ENCODE data around the gene ZMYND19. TPM values are rescaled to one million over a fixed set of nuclear protein-coding genes. Genes with fewer than 3 reads are reported as not detected.
A peak's percentile ranks its signal among the peaks of the same experiment; 100 is the strongest.

The ZMYND19 gene
- total RNA-seq, 1 experiment from 2014 or later, result 77.9 TPM

DNA sequence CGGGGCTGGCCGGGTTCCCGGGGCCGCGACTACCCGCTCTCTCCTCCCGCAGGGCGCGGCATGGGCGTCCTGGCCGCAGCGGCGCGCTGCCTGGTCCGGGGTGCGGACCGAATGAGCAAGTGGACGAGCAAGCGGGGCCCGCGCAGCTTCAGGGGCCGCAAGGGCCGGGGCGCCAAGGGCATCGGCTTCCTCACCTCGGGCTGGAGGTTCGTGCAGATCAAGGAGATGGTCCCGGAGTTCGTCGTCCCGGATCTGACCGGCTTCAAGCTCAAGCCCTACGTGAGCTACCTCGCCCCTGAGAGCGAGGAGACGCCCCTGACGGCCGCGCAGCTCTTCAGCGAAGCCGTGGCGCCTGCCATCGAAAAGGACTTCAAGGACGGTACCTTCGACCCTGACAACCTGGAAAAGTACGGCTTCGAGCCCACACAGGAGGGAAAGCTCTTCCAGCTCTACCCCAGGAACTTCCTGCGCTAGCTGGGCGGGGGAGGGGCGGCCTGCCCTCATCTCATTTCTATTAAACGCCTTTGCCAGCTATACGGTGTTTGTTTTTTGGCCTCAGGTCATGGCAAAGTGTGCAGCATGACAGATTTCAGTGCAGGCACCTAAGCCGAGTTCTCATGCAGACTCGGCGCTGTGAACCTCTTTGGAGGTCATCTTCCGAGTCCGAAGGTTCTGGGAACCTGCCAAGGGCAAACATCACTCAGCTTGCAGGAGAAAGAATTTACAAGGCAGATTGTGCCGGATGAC, 38.1 kb downstream of the ZMYND19 start:
- H3K36me3 Mint-ChIP-seq, result peaks cover 35% of the 10 kb centered on the region
- peaks cover 7% of the 10 kb centered on the region for H3K4me1 Mint-ChIP-seq
- POLR2A ChIA-PET, result interaction anchor here (0.6 kb wide), 1 partner anchor 52 kb away, joined by 4 read pairs; no protein-coding TSS in a partner anchor
- H3K4me3 Mint-ChIP-seq, result peak overlapping the region; percentile 87
- peaks cover 3% of the 10 kb centered on the region for H3K9me3 Mint-ChIP-seq
- CTCF ChIA-PET, result interaction anchor here (0.6 to 1.8 kb wide), 18 partner anchors 8 to 470 kb away, joined by 3 to 22 read pairs (median 4); partner anchors contain the start of genes ARRDC1, DPH7, EHMT1 and EXD3
- no peak for TF ChIP-seq NR1H2 (CRISPR knock-in tag; IDR thresholded peaks at IDR 0.05)
- TF ChIP-seq, protein P1, sequence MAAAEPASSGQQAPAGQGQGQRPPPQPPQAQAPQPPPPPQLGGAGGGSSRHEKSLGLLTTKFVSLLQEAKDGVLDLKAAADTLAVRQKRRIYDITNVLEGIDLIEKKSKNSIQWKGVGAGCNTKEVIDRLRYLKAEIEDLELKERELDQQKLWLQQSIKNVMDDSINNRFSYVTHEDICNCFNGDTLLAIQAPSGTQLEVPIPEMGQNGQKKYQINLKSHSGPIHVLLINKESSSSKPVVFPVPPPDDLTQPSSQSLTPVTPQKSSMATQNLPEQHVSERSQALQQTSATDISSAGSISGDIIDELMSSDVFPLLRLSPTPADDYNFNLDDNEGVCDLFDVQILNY (CRISPR knock-in tag; IDR thresholded peaks at IDR 0.05), result peak; percentile 38; the same call in 1 of the 2 replicates
- 0 out of 2 replicates have a peak, but pooled peaks have one; percentile 13 for TF ChIP-seq FOXP1 (CRISPR knock-in tag; IDR thresholded peaks at IDR 0.05; ENCODE audit: borderline replicate concordance)
- TF ChIP-seq, protein P2, sequence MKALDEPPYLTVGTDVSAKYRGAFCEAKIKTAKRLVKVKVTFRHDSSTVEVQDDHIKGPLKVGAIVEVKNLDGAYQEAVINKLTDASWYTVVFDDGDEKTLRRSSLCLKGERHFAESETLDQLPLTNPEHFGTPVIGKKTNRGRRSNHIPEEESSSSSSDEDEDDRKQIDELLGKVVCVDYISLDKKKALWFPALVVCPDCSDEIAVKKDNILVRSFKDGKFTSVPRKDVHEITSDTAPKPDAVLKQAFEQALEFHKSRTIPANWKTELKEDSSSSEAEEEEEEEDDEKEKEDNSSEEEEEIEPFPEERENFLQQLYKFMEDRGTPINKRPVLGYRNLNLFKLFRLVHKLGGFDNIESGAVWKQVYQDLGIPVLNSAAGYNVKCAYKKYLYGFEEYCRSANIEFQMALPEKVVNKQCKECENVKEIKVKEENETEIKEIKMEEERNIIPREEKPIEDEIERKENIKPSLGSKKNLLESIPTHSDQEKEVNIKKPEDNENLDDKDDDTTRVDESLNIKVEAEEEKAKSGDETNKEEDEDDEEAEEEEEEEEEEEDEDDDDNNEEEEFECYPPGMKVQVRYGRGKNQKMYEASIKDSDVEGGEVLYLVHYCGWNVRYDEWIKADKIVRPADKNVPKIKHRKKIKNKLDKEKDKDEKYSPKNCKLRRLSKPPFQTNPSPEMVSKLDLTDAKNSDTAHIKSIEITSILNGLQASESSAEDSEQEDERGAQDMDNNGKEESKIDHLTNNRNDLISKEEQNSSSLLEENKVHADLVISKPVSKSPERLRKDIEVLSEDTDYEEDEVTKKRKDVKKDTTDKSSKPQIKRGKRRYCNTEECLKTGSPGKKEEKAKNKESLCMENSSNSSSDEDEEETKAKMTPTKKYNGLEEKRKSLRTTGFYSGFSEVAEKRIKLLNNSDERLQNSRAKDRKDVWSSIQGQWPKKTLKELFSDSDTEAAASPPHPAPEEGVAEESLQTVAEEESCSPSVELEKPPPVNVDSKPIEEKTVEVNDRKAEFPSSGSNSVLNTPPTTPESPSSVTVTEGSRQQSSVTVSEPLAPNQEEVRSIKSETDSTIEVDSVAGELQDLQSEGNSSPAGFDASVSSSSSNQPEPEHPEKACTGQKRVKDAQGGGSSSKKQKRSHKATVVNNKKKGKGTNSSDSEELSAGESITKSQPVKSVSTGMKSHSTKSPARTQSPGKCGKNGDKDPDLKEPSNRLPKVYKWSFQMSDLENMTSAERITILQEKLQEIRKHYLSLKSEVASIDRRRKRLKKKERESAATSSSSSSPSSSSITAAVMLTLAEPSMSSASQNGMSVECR (CRISPR knock-in tag; IDR thresholded peaks at IDR 0.05; ENCODE audit: borderline replicate concordance), result 0 out of 2 replicates have a peak, but pooled peaks have one; percentile 8
- TF ChIP-seq, protein P3, sequence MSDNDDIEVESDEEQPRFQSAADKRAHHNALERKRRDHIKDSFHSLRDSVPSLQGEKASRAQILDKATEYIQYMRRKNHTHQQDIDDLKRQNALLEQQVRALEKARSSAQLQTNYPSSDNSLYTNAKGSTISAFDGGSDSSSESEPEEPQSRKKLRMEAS (CRISPR knock-in tag; IDR thresholded peaks at IDR 0.05), result no peak
- DNase-seq (ENCODE audit: low spot score) (peak; percentile 40), ATAC-seq (peak; percentile 1; the same call in 1 of the 2 replicates)
- H3K27me3 Mint-ChIP-seq (ENCODE audit: low read depth), result no peaks in the 10 kb centered on the region; the same call in 1 of the 2 replicates
- H3K27ac Mint-ChIP-seq, result peak overlapping the region; percentile 88

DNA sequence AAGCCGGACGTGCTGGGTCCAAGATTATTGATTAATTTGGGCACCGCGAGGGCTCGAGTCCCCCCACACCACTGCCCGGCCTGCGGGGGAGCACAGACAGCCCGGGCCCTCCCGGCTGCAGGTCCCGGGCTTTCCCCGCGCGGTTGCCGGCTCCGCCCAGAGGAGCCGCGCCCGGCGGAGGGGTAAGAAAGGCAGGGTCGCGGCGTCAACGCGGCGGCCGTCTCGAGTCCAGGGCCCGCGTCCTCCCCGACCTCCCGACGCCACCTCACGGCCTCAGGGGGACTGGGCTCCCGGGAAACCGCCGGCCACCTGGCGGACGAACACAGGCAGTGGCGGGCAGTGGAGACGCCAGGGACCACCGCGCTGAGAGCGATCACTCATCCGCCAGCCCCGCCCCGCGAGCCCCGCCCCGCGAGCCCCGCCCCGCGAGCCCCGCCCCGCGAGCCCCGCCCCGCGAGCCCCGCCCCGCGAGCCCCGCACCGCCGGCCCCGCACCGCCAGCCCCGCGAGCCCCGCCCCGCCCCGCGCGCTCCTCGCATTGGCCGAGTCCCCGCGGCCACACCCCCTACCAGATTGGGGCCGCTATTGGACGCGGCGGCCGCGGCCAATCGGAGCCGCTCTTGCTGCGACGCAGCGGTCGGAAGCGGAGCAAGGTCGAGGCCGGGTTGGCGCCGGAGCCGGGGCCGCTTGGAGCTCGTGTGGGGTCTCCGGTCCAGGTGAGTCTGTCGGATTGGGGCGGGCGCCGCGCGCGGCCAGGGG, 38.9 kb downstream of the ZMYND19 start, which contains the start of gene MRPL41:
TSS of gene MRPL41 (plus strand) at position 616 of the 758 bp plus-strand sequence. CDS start 203 bp downstream, outside the sequence.
- H3K4me3 Mint-ChIP-seq, result peak within 1 kb of the TSS; percentile 87
- ChIA-PET POLR2A (interaction anchor here (0.5 to 0.6 kb wide), 2 partner anchors 53 to 174 kb away, joined by 4 to 5 read pairs; no protein-coding TSS in a partner anchor), CTCF (interaction anchor here (0.6 to 1.8 kb wide), 21 partner anchors 9 to 471 kb away, joined by 3 to 22 read pairs (median 5); partner anchors contain the start of genes ARRDC1, DPH7, EHMT1 and EXD3)
- H3K27me3 Mint-ChIP-seq (ENCODE audit: low read depth), result no peaks in the 10 kb centered on the region; the same call in 1 of the 2 replicates
- peaks cover 7% of the 10 kb centered on the region for H3K4me1 Mint-ChIP-seq
- peak; percentile 85 for ATAC-seq
- H3K9me3 Mint-ChIP-seq, result peaks cover 10% of the 10 kb centered on the region
- peak within 1 kb of the TSS; percentile 88 for H3K27ac Mint-ChIP-seq
- H3K36me3 Mint-ChIP-seq, result peaks cover 38% of the 10 kb centered on the region
- peak; percentile 93 for DNase-seq (ENCODE audit: low spot score)
- TF ChIP-seq MYBL2 (CRISPR knock-in tag; IDR thresholded peaks at IDR 0.05) (0 out of 2 replicates have a peak, but pooled peaks have one; percentile 22), TP53 (CRISPR knock-in tag; IDR thresholded peaks at IDR 0.05) (0 out of 2 replicates have a peak, but pooled peaks have one; percentile 25), IRF2 (CRISPR knock-in tag; IDR thresholded peaks at IDR 0.05; ENCODE audit: borderline replicate concordance, low read depth) (no peak), ZNF121 (CRISPR knock-in tag; IDR thresholded peaks at IDR 0.05) (no peak), FOXK1 (CRISPR knock-in tag; IDR thresholded peaks at IDR 0.05) (peak; percentile 52), NFYB (CRISPR knock-in tag; conservative IDR thresholded peaks at IDR 0.05; ENCODE audit: low read depth) (peak; percentile 79), TEAD1 (CRISPR knock-in tag; IDR thresholded peaks at IDR 0.05) (0 out of 2 replicates have a peak, but pooled peaks have one; percentile 7), SP1 (CRISPR knock-in tag; conservative IDR thresholded peaks at IDR 0.05) (peak; percentile 91), FOXP1 (CRISPR knock-in tag; IDR thresholded peaks at IDR 0.05; ENCODE audit: borderline replicate concordance) (0 out of 2 replicates have a peak, but pooled peaks have one; percentile 5)
- TF ChIP-seq, protein P4, sequence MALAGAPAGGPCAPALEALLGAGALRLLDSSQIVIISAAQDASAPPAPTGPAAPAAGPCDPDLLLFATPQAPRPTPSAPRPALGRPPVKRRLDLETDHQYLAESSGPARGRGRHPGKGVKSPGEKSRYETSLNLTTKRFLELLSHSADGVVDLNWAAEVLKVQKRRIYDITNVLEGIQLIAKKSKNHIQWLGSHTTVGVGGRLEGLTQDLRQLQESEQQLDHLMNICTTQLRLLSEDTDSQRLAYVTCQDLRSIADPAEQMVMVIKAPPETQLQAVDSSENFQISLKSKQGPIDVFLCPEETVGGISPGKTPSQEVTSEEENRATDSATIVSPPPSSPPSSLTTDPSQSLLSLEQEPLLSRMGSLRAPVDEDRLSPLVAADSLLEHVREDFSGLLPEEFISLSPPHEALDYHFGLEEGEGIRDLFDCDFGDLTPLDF (CRISPR knock-in tag; IDR thresholded peaks at IDR 0.05), result no peak
- TF ChIP-seq, protein P3 (CRISPR knock-in tag; IDR thresholded peaks at IDR 0.05), result peak; percentile 25; the same call in 1 of the 2 replicates
- TF ChIP-seq, protein P5, sequence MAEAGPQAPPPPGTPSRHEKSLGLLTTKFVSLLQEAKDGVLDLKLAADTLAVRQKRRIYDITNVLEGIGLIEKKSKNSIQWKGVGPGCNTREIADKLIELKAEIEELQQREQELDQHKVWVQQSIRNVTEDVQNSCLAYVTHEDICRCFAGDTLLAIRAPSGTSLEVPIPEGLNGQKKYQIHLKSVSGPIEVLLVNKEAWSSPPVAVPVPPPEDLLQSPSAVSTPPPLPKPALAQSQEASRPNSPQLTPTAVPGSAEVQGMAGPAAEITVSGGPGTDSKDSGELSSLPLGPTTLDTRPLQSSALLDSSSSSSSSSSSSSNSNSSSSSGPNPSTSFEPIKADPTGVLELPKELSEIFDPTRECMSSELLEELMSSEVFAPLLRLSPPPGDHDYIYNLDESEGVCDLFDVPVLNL (CRISPR knock-in tag; IDR thresholded peaks at IDR 0.05; ENCODE audit: borderline replicate concordance, low read depth), result no peak; the same call in 1 of the 2 replicates
- TF ChIP-seq, protein P6, sequence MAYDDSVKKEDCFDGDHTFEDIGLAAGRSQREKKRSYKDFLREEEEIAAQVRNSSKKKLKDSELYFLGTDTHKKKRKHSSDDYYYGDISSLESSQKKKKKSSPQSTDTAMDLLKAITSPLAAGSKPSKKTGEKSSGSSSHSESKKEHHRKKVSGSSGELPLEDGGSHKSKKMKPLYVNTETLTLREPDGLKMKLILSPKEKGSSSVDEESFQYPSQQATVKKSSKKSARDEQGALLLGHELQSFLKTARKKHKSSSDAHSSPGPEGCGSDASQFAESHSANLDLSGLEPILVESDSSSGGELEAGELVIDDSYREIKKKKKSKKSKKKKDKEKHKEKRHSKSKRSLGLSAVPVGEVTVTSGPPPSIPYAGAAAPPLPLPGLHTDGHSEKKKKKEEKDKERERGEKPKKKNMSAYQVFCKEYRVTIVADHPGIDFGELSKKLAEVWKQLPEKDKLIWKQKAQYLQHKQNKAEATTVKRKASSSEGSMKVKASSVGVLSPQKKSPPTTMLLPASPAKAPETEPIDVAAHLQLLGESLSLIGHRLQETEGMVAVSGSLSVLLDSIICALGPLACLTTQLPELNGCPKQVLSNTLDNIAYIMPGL (CRISPR knock-in tag; IDR thresholded peaks at IDR 0.05), result peak; percentile 74; the same call in 1 of the 2 replicates
- TF ChIP-seq, protein P7, sequence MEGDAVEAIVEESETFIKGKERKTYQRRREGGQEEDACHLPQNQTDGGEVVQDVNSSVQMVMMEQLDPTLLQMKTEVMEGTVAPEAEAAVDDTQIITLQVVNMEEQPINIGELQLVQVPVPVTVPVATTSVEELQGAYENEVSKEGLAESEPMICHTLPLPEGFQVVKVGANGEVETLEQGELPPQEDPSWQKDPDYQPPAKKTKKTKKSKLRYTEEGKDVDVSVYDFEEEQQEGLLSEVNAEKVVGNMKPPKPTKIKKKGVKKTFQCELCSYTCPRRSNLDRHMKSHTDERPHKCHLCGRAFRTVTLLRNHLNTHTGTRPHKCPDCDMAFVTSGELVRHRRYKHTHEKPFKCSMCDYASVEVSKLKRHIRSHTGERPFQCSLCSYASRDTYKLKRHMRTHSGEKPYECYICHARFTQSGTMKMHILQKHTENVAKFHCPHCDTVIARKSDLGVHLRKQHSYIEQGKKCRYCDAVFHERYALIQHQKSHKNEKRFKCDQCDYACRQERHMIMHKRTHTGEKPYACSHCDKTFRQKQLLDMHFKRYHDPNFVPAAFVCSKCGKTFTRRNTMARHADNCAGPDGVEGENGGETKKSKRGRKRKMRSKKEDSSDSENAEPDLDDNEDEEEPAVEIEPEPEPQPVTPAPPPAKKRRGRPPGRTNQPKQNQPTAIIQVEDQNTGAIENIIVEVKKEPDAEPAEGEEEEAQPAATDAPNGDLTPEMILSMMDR (IDR thresholded peaks at IDR 0.05), result peak; percentile 56
